Lower lobe of right lung (tissue), 2 donors: ENCODE results near the gene SCAMP5. TPM values are rescaled to one million over a fixed set of nuclear protein-coding genes. Genes with fewer than 3 reads are reported as not detected.

ENCODE experiments used
- ATAC-seq, 2 donors: fragments of 200-7000 bp; cut with Tn5 transposase; one replicate each; pipeline ENCODE4 v1.9.1; 2020 to 2022; ENCODE audit warnings: mild to moderate bottlenecking in 2 of 2, moderate library complexity in 2 of 2
- DNase-seq: peaks from one replicate; pipeline ENCODE4 v3.0.0-alpha.2; 2020
- H3K27ac ChIP-seq: fragments of 200-600 bp; one replicate; pipeline ENCODE4 v1.8.0; 2022
- H3K27me3 ChIP-seq: fragments of 200-600 bp; one replicate; pipeline ENCODE4 v1.8.0; 2022; ENCODE audit warnings: low read depth
- H3K36me3 ChIP-seq: fragments of 200-600 bp; one replicate; pipeline ENCODE4 v1.8.0; 2022; ENCODE audit warnings: mild to moderate bottlenecking
- H3K4me1 ChIP-seq: fragments of 200-600 bp; one replicate; pipeline ENCODE4 v1.8.0; 2022
- H3K4me3 ChIP-seq: fragments of 200-600 bp; one replicate; pipeline ENCODE4 v1.8.0; 2022; ENCODE audit warnings: mild to moderate bottlenecking
- H3K9me3 ChIP-seq: fragments of 200-600 bp; one replicate; pipeline ENCODE4 v1.8.0; 2022
- intact Hi-C: fragments of 100-400 bp; cut with DNase I; formaldehyde crosslinking; loops from one replicate; pipeline ENCODE4 v1.11.0; 2022
- long read RNA-seq: library from polyadenylated mRNA; unstranded; transcript quantifications from one replicate; pipeline ENCODE4 v2.0.0, GENCODE V29; 2021
- total RNA-seq: library from RNA; stranded (reverse); fragmentation: NEBNext Ultra II Directional; extraction: Animal tissue kit (Norgen Biotek cat#: 25700); gene quantifications from one replicate; pipeline ENCODE4 v1.2.1, GENCODE V29; 2021
- TF ChIP-seq, protein P1 (sequence below): fragments of 200-600 bp; IDR thresholded peaks from one replicate; pipeline ENCODE4 v1.8.0; 2022; ENCODE audit warnings: antibody characterized with exemption, mild to moderate bottlenecking
- donor health status: DM: no; HTN: yes; CAD: no; lungs with severe emphysema.

SCAMP5 gene, protein sequence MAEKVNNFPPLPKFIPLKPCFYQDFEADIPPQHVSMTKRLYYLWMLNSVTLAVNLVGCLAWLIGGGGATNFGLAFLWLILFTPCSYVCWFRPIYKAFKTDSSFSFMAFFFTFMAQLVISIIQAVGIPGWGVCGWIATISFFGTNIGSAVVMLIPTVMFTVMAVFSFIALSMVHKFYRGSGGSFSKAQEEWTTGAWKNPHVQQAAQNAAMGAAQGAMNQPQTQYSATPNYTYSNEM
- total RNA-seq: 1.9 TPM
- long read RNA-seq, partial matches to known transcripts: 0 of 3 reads
- long read RNA-seq, other reads (novel, unspliced or antisense): 3 of 3 reads

DNA sequence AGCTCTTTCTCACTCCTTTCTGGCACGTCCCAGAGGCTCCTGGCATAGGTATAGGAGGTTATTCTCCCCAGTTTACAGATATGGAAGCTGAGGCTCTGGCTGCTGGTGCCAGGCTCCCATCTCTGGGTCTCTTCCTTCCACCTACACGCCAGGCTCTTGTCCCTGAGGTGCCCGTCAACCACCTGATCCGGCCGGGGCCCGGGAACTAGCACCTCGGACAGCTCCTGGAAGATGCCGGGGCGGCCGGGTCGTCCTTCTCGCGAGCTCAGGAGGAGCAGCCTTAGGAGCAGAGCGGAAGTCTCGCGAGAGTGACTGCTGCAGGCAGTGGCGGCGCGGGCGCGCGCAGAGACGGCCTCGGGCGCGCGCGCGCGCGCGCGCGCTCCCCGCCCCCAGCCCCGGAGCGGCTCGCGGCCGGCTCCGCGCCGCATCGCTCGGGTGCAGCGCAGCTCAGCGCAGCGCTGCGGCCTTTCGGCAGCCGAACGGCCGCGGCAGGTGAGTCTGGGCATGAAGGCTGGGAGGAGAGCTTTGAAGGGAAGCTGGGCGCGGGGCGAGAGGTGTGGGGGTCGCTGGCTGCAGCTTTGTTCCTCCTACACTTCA lies at the start of gene SCAMP5:
TSS of gene SCAMP5 (plus strand) at position 382 of the 597 bp plus-strand sequence. CDS start 16,277 bp downstream, outside the sequence.
- Histone ChIP-seq H3K27ac (no peak within 1 kb of the TSS), H3K4me1 (peaks cover 12% of the 10 kb centered on the region), H3K27me3 (peaks cover 9% of the 10 kb centered on the region), H3K9me3 (no peaks in the 10 kb centered on the region), H3K4me3 (peak within 1 kb of the TSS; percentile 69), H3K36me3 (no peaks in the 10 kb centered on the region)
- DNase-seq: peak; percentile 95
- TF ChIP-seq, protein P1, sequence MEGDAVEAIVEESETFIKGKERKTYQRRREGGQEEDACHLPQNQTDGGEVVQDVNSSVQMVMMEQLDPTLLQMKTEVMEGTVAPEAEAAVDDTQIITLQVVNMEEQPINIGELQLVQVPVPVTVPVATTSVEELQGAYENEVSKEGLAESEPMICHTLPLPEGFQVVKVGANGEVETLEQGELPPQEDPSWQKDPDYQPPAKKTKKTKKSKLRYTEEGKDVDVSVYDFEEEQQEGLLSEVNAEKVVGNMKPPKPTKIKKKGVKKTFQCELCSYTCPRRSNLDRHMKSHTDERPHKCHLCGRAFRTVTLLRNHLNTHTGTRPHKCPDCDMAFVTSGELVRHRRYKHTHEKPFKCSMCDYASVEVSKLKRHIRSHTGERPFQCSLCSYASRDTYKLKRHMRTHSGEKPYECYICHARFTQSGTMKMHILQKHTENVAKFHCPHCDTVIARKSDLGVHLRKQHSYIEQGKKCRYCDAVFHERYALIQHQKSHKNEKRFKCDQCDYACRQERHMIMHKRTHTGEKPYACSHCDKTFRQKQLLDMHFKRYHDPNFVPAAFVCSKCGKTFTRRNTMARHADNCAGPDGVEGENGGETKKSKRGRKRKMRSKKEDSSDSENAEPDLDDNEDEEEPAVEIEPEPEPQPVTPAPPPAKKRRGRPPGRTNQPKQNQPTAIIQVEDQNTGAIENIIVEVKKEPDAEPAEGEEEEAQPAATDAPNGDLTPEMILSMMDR: no peak
- ATAC-seq: peak; percentile 97 to 98
- intact Hi-C loops: no loop called here

DNA sequence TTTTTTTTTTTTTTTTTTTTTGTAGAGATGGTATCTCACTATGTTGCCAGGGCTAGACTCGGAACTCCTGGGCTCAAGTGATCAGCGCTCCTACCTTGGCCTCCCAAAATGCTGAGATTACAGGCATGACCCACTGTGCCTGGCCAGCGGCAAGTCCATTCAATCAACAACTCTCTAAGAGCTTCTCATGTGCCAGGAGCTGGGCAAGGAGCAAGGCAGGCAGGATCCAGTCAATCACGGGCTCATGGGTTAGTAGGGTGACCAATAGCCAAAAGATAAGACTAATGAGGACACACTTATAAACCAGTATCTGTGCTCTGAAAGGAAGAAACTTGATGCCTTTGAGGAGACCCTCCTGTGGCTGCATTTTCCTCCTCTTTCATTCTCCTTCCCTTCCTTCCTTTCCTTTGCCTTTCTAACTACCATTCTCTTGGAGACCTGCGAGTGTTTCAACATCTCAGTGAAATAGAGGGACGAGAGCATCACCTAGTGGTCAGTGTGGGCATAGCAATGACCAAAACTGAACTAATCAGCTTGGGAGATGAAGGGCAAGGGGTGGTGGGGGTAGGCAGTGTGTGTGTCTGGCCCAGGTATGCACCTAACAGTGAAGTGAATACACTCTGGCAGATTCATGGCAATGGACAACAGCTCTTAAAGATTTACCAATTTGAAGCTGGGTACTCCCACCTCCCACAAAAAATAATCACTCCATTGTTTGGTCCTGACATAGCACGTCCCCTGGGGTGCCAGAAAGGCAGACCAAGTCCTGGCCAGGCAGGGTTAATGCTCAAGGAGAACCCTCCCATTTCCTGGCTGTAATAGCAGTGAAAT lies 45.1 kb upstream of the SCAMP5 start:
- peak; percentile 83 to 88 for ATAC-seq
- no peaks in the 10 kb centered on the region for H3K27me3 ChIP-seq
- no peak for DNase-seq
- intact Hi-C loops: no loop called here
- H3K4me3 ChIP-seq: no peak overlapping the region
- TF ChIP-seq, protein P1: peak; percentile 95
- H3K27ac ChIP-seq: no peak overlapping the region
- peaks cover 19% of the 10 kb centered on the region for H3K4me1 ChIP-seq
- no peaks in the 10 kb centered on the region for H3K9me3 ChIP-seq
- H3K36me3 ChIP-seq: no peaks in the 10 kb centered on the region

DNA sequence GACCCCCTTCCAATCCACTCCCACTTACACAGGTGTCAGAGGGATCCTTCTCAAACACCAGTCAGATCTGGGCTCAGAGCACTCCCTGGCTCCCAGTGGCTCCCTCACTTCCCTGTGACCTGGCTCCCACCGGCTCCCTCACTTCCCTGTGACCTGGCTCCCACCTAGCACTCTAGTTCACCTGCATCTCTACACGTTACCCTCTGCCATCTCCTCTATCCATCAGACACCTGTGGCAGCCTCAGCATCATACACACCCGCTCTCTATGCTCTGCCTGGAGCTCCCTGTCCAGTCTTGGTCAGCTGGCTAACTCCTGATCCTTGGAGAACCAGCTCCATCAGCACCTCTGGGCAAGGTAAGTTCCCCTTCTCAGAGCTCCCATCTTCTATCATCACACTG lies 44.4 kb upstream of the SCAMP5 start:
- H3K9me3 ChIP-seq: no peaks in the 10 kb centered on the region
- DNase-seq (no peak), ATAC-seq (no peak)
- H3K36me3 ChIP-seq: no peaks in the 10 kb centered on the region
- no peaks in the 10 kb centered on the region for H3K27me3 ChIP-seq
- H3K4me3 ChIP-seq: no peak overlapping the region
- peaks cover 26% of the 10 kb centered on the region for H3K4me1 ChIP-seq
- no peak overlapping the region for H3K27ac ChIP-seq
- intact Hi-C loops: no loop called here
- TF ChIP-seq, protein P1: no peak

DNA sequence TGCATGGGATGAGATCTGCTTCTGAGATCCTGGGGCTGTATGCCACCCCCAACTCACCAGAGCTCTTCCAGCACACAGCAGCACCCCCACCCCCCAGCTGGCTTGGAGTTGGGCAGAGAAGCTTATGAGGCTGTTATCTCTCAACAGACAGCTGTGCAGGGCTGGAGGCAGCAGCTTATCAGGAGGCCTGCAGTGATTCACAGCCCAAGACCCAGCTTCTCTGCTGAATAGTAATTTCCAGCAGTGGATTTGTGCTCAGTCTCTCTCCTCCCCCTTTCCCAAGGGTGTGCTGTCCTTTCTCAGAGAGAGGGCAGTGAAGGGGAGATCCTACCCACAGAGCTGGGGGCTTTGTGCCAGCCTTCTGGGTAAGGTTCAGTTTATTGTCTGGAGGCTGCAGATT lies 40.8 kb upstream of the SCAMP5 start:
- intact Hi-C loops: no loop called here
- Histone ChIP-seq H3K27me3 (no peaks in the 10 kb centered on the region), H3K4me3 (peak overlapping the region; percentile 78), H3K36me3 (no peaks in the 10 kb centered on the region), H3K4me1 (peaks cover 48% of the 10 kb centered on the region), H3K9me3 (no peaks in the 10 kb centered on the region), H3K27ac (no peak overlapping the region)
- DNase-seq (no peak), ATAC-seq (no peak)
- TF ChIP-seq, protein P1: no peak

DNA sequence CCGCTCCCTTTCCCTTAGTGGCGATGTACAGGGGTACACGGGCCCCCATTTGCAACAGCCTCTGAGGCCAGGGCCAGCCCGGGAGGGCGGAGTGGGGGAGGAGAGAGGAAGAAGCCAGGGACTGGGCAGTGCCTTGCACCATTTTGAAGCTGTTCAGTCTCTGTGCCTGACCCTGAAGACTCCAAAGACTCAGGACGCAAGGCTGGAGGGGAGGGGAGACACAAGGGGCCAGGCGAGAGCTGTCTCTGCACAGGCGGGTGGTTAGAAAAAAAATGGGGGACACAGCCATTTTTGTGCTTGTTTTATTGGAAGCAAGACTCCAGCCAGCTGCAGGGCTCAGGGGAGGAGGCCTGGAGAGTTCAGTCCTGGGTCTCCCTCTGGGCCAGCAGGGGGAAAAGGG lies 40.3 kb upstream of the SCAMP5 start:
- no peak for DNase-seq
- Histone ChIP-seq H3K36me3 (no peaks in the 10 kb centered on the region), H3K9me3 (no peaks in the 10 kb centered on the region), H3K27ac (no peak overlapping the region), H3K4me3 (peak overlapping the region; percentile 78), H3K27me3 (no peaks in the 10 kb centered on the region), H3K4me1 (peaks cover 47% of the 10 kb centered on the region)
- no peak for ATAC-seq
- intact Hi-C loops: no loop called here
- TF ChIP-seq, protein P1: no peak
